GM23338 (cell line): ENCODE measurements around the gene MYOC. TPM values are rescaled to one million over a fixed set of nuclear protein-coding genes. Genes with fewer than 3 reads are reported as not detected.

Source experiments
- ATAC-seq: fragments of 200-7000 bp; cut with Tn5 transposase; 3 replicates; pipeline ENCODE4 v1.9.1; 2020
- DNase-seq: peaks from one replicate; pipeline ENCODE4 v3.0.0-alpha.2; 2015; ENCODE audit warnings: low spot score
- H2AFZ ChIP-seq: fragments of 200-600 bp; sonication (generic); 2 replicates; pipeline ENCODE4 v1.8.0; 2016; ENCODE audit warnings: antibody characterized with exemption, mild to moderate bottlenecking, moderate library complexity
- H3F3A ChIP-seq: fragments of 200-600 bp; sonication (generic); replicated peaks from 2 replicates; pipeline ENCODE4 v1.8.0; 2017; ENCODE audit warnings: antibody characterized with exemption, mixed run types, low read depth
- H3K27ac ChIP-seq: fragments of 200-600 bp; sonication (generic); 2 replicates; pipeline ENCODE4 v1.6.1; 2016; ENCODE audit warnings: low read depth
- H3K27me3 ChIP-seq: fragments of 200-600 bp; sonication (generic); 2 replicates; pipeline ENCODE4 v1.8.0; 2016; ENCODE audit warnings: mild to moderate bottlenecking, mixed run types, moderate library complexity; ENCODE audit not compliant: insufficient read depth
- H3K36me3 ChIP-seq: fragments of 200-600 bp; sonication (generic); 2 replicates; pipeline ENCODE4 v1.8.0; 2016; ENCODE audit warnings: mild to moderate bottlenecking; ENCODE audit not compliant: insufficient read depth
- H3K4me1 ChIP-seq: fragments of 200-600 bp; sonication (generic); 2 replicates; pipeline ENCODE4 v1.8.0; 2016; ENCODE audit warnings: mild to moderate bottlenecking, moderate library complexity; ENCODE audit not compliant: insufficient read depth
- H3K4me2 ChIP-seq: fragments of 200-600 bp; sonication (generic); 2 replicates; pipeline ENCODE4 v1.7.1; 2017; ENCODE audit warnings: mixed run types
- H3K4me3 ChIP-seq: fragments of 200-600 bp; sonication (generic); 2 replicates; pipeline ENCODE4 v1.6.1; 2016; ENCODE audit warnings: mixed run types
- H3K79me2 ChIP-seq: fragments of 200-600 bp; sonication (generic); replicated peaks from 2 replicates; pipeline ENCODE4 v1.8.0; 2017; ENCODE audit warnings: mild to moderate bottlenecking; ENCODE audit not compliant: insufficient read depth
- H3K9me2 ChIP-seq: fragments of 200-600 bp; sonication (generic); 2 replicates; pipeline ENCODE4 v1.8.0; 2017; ENCODE audit not compliant: insufficient read depth
- H4K20me1 ChIP-seq: fragments of 200-600 bp; sonication (generic); replicated peaks from 2 replicates; pipeline ENCODE4 v1.8.0; 2017; ENCODE audit warnings: mild to moderate bottlenecking; ENCODE audit not compliant: insufficient read depth
- H3K27ac Mint-ChIP-seq: 2 replicates; pipeline ENCODE4 v1.8.0; 2020; ENCODE audit warnings: inconsistent platforms, mild to moderate bottlenecking, moderate library complexity, mixed read lengths
- H3K27me3 Mint-ChIP-seq: 3 replicates; pipeline ENCODE4 v1.8.0; 2022; ENCODE audit warnings: low read depth, mild to moderate bottlenecking, moderate library complexity, mixed read lengths, inconsistent platforms; ENCODE audit not compliant: insufficient read depth, poor library complexity
- H3K36me3 Mint-ChIP-seq: 3 replicates; pipeline ENCODE4 v1.8.0; 2021; ENCODE audit warnings: low read depth, mild to moderate bottlenecking, inconsistent platforms, moderate library complexity, mixed read lengths
- H3K4me1 Mint-ChIP-seq: 3 replicates; pipeline ENCODE4 v1.8.0; 2020; ENCODE audit warnings: mild to moderate bottlenecking, inconsistent platforms, mixed read lengths
- H3K4me3 Mint-ChIP-seq: 3 replicates; pipeline ENCODE4 v1.8.0; 2021; ENCODE audit warnings: moderate library complexity, mild to moderate bottlenecking, inconsistent platforms, mixed read lengths
- H3K9me3 Mint-ChIP-seq: 3 replicates; pipeline ENCODE4 v1.8.0; 2020; ENCODE audit warnings: moderate library complexity, mild to moderate bottlenecking, inconsistent platforms, mixed read lengths
- CREB1 ChIP-seq: fragments of 250-450 bp; sonication (Bioruptor Pico); IDR thresholded peaks from 2 replicates; pipeline ENCODE4 v1.5.0; 2020; ENCODE audit warnings: low read depth, mild to moderate bottlenecking, moderate library complexity
- EZH2phosphoT487 ChIP-seq: fragments of 200-600 bp; sonication (generic); IDR thresholded peaks from one replicate; pipeline ENCODE4 v1.8.1; 2018; ENCODE audit warnings: antibody characterized with exemption; ENCODE audit not compliant: unreplicated experiment
- JUNB ChIP-seq: IDR thresholded peaks from one replicate; pipeline ENCODE4 v1.6.1; 2016; ENCODE audit warnings: antibody characterized with exemption; ENCODE audit not compliant: unreplicated experiment
- NANOG ChIP-seq: IDR thresholded peaks from 2 replicates; pipeline ENCODE4 v1.6.1; 2016; ENCODE audit warnings: antibody characterized with exemption, borderline replicate concordance
- POLR2AphosphoS5 ChIP-seq: IDR thresholded peaks from 2 replicates; pipeline ENCODE4 v1.6.1; 2016; ENCODE audit warnings: antibody characterized with exemption, low read depth
- ZNF114 ChIP-seq: fragments of 250-450 bp; sonication (Bioruptor Pico); IDR thresholded peaks from 2 replicates; pipeline ENCODE4 v1.5.0; 2020; ENCODE audit warnings: mild to moderate bottlenecking, moderate library complexity
- ZNF331 ChIP-seq: fragments of 250-450 bp; sonication (Bioruptor Pico); IDR thresholded peaks from 2 replicates; pipeline ENCODE4 v1.5.0; 2020; ENCODE audit warnings: low read depth, mild to moderate bottlenecking, moderate library complexity
- polyA plus RNA-seq: library from polyadenylated mRNA; unstranded; fragments of >200 nt; fragmentation: Nextera tagmentation; extraction: Ambion mirVana; gene quantifications from 2 replicates; pipeline ENCODE4 v1.2.1, GENCODE V29; 2016
- total RNA-seq: library from RNA; depleted of rRNA; stranded (reverse); fragments of >200 nt; shearing (Covaris generic); gene quantifications from 2 replicates; pipeline ENCODE4 v1.2.3, GENCODE V29; 2014
- TF ChIP-seq, protein P1 (sequence below): fragments of 250-450 bp; sonication (Bioruptor Pico); IDR thresholded peaks from 2 replicates; pipeline ENCODE4 v1.5.0; 2020; ENCODE audit warnings: mild to moderate bottlenecking, moderate library complexity
- TF ChIP-seq, protein P2 (sequence below), 2 experiments: fragments of 200-600 bp in 1 of 2; sonication (generic) in 1 of 2; conservative IDR thresholded peaks; 2 replicates each; pipeline versions ENCODE4 v1.5.1 to v1.6.1; 2016 to 2017; ENCODE audit warnings: antibody characterized with exemption in 2 of 2, low read depth in 2 of 2, mild to moderate bottlenecking in 2 of 2, moderate library complexity in 1 of 2
- TF ChIP-seq, protein P3 (sequence below): IDR thresholded peaks from one replicate; pipeline ENCODE4 v1.6.1; 2018; ENCODE audit warnings: antibody characterized with exemption; ENCODE audit not compliant: unreplicated experiment

MYOC gene
- total and polyA plus RNA-seq, 2 experiments from 2014 or later, result not detected

DNA sequence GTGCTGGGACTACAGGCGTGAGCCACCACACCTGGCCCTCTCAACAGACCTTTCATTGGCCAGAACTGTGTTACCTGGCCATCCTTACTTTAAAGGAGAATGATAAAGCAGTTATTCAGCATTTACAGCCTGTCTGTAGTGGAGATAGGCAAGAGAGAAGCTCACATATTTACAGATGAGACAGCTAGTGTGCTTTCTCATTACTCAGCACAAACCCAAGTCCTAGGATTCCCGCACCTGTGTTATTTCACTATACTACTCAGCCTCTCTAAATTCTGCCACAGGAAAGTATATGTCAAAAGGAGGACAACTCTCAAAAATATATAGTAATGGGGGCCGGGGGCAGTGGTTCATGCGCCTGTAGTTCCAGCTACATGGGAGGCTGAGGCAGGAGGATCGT lies 15.9 kb upstream of the MYOC start:
- Mint-ChIP-seq H3K27ac (no peak overlapping the region), H3K9me3 (peaks cover 2% of the 10 kb centered on the region; the same call in 1 of the 3 replicates), H3K36me3 (no peaks in the 10 kb centered on the region), H3K4me1 (no peaks in the 10 kb centered on the region), H3K4me3 (no peak overlapping the region), H3K27me3 (no peaks in the 10 kb centered on the region)
- no peaks in the 10 kb centered on the region for H3K36me3 ChIP-seq
- H2AFZ ChIP-seq, result no peak overlapping the region
- no peaks in the 10 kb centered on the region for H3K9me2 ChIP-seq
- no peak overlapping the region for H3K27ac ChIP-seq
- H3K4me3 ChIP-seq, result no peak overlapping the region
- TF ChIP-seq ZNF114 (no peak), ZNF331 (no peak), JUNB (no peak), NANOG (no peak), CREB1 (no peak), POLR2AphosphoS5 (no peak), EZH2phosphoT487 (no peak)
- TF ChIP-seq, protein P1, sequence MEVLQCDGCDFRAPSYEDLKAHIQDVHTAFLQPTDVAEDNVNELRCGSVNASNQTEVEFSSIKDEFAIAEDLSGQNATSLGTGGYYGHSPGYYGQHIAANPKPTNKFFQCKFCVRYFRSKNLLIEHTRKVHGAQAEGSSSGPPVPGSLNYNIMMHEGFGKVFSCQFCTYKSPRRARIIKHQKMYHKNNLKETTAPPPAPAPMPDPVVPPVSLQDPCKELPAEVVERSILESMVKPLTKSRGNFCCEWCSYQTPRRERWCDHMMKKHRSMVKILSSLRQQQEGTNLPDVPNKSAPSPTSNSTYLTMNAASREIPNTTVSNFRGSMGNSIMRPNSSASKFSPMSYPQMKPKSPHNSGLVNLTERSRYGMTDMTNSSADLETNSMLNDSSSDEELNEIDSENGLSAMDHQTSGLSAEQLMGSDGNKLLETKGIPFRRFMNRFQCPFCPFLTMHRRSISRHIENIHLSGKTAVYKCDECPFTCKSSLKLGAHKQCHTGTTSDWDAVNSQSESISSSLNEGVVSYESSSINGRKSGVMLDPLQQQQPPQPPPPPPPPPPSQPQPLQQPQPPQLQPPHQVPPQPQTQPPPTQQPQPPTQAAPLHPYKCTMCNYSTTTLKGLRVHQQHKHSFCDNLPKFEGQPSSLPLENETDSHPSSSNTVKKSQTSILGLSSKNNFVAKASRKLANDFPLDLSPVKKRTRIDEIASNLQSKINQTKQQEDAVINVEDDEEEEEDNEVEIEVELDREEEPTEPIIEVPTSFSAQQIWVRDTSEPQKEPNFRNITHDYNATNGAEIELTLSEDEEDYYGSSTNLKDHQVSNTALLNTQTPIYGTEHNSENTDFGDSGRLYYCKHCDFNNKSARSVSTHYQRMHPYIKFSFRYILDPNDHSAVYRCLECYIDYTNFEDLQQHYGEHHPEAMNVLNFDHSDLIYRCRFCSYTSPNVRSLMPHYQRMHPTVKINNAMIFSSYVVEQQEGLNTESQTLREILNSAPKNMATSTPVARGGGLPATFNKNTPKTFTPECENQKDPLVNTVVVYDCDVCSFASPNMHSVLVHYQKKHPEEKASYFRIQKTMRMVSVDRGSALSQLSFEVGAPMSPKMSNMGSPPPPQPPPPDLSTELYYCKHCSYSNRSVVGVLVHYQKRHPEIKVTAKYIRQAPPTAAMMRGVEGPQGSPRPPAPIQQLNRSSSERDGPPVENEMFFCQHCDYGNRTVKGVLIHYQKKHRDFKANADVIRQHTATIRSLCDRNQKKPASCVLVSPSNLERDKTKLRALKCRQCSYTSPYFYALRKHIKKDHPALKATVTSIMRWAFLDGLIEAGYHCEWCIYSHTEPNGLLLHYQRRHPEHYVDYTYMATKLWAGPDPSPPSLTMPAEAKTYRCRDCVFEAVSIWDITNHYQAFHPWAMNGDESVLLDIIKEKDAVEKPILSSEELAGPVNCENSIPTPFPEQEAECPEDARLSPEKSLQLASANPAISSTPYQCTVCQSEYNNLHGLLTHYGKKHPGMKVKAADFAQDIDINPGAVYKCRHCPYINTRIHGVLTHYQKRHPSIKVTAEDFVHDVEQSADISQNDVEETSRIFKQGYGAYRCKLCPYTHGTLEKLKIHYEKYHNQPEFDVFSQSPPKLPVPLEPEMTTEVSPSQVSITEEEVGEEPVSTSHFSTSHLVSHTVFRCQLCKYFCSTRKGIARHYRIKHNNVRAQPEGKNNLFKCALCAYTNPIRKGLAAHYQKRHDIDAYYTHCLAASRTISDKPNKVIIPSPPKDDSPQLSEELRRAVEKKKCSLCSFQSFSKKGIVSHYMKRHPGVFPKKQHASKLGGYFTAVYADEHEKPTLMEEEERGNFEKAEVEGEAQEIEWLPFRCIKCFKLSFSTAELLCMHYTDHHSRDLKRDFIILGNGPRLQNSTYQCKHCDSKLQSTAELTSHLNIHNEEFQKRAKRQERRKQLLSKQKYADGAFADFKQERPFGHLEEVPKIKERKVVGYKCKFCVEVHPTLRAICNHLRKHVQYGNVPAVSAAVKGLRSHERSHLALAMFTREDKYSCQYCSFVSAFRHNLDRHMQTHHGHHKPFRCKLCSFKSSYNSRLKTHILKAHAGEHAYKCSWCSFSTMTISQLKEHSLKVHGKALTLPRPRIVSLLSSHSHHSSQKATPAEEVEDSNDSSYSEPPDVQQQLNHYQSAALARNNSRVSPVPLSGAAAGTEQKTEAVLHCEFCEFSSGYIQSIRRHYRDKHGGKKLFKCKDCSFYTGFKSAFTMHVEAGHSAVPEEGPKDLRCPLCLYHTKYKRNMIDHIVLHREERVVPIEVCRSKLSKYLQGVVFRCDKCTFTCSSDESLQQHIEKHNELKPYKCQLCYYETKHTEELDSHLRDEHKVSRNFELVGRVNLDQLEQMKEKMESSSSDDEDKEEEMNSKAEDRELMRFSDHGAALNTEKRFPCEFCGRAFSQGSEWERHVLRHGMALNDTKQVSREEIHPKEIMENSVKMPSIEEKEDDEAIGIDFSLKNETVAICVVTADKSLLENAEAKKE, result no peak
- TF ChIP-seq, protein P2, sequence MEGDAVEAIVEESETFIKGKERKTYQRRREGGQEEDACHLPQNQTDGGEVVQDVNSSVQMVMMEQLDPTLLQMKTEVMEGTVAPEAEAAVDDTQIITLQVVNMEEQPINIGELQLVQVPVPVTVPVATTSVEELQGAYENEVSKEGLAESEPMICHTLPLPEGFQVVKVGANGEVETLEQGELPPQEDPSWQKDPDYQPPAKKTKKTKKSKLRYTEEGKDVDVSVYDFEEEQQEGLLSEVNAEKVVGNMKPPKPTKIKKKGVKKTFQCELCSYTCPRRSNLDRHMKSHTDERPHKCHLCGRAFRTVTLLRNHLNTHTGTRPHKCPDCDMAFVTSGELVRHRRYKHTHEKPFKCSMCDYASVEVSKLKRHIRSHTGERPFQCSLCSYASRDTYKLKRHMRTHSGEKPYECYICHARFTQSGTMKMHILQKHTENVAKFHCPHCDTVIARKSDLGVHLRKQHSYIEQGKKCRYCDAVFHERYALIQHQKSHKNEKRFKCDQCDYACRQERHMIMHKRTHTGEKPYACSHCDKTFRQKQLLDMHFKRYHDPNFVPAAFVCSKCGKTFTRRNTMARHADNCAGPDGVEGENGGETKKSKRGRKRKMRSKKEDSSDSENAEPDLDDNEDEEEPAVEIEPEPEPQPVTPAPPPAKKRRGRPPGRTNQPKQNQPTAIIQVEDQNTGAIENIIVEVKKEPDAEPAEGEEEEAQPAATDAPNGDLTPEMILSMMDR (conservative IDR thresholded peaks at IDR 0.05; ENCODE audit: low read depth in 2 of 2), result no peak
- TF ChIP-seq, protein P3, sequence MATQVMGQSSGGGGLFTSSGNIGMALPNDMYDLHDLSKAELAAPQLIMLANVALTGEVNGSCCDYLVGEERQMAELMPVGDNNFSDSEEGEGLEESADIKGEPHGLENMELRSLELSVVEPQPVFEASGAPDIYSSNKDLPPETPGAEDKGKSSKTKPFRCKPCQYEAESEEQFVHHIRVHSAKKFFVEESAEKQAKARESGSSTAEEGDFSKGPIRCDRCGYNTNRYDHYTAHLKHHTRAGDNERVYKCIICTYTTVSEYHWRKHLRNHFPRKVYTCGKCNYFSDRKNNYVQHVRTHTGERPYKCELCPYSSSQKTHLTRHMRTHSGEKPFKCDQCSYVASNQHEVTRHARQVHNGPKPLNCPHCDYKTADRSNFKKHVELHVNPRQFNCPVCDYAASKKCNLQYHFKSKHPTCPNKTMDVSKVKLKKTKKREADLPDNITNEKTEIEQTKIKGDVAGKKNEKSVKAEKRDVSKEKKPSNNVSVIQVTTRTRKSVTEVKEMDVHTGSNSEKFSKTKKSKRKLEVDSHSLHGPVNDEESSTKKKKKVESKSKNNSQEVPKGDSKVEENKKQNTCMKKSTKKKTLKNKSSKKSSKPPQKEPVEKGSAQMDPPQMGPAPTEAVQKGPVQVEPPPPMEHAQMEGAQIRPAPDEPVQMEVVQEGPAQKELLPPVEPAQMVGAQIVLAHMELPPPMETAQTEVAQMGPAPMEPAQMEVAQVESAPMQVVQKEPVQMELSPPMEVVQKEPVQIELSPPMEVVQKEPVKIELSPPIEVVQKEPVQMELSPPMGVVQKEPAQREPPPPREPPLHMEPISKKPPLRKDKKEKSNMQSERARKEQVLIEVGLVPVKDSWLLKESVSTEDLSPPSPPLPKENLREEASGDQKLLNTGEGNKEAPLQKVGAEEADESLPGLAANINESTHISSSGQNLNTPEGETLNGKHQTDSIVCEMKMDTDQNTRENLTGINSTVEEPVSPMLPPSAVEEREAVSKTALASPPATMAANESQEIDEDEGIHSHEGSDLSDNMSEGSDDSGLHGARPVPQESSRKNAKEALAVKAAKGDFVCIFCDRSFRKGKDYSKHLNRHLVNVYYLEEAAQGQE, result no peak
- H3K4me1 ChIP-seq, result no peaks in the 10 kb centered on the region
- no peaks in the 10 kb centered on the region for H3F3A ChIP-seq
- H3K4me2 ChIP-seq, result no peak overlapping the region
- H4K20me1 ChIP-seq, result no peaks in the 10 kb centered on the region
- ATAC-seq (no peak), DNase-seq (no peak)
- no peaks in the 10 kb centered on the region for H3K79me2 ChIP-seq
- H3K27me3 ChIP-seq, result no peaks in the 10 kb centered on the region
